T47D (cell line): Measurements from ENCODE around the gene GLUD1.
"Not testable (repeated sequence)": the region's sequence is repeated elsewhere in the genome, so short reads cannot be mapped to it uniquely, and the experiment has no call there.

Experiments
- DNase-seq, 2 experiments: peaks; one replicate each; pipeline versions ENCODE4 v3.0.0 to v3.0.0-alpha.2; 2011 to 2012; ENCODE audit warnings: low read depth in 1 of 2, low spot score in 1 of 2
- JUND ChIP-seq: IDR thresholded peaks from 2 replicates; pipeline ENCODE4 v1.6.1; 2012; ENCODE audit warnings: low read depth
- in situ Hi-C: cut with HindIII; loops from 2 replicates; pipeline ENCODE4 v1.10.0; 2016; ENCODE audit warnings: low sequenced_read_pairs, low pct_unique_long_range_greater_than_20kb

GLUD1 gene

DNA sequence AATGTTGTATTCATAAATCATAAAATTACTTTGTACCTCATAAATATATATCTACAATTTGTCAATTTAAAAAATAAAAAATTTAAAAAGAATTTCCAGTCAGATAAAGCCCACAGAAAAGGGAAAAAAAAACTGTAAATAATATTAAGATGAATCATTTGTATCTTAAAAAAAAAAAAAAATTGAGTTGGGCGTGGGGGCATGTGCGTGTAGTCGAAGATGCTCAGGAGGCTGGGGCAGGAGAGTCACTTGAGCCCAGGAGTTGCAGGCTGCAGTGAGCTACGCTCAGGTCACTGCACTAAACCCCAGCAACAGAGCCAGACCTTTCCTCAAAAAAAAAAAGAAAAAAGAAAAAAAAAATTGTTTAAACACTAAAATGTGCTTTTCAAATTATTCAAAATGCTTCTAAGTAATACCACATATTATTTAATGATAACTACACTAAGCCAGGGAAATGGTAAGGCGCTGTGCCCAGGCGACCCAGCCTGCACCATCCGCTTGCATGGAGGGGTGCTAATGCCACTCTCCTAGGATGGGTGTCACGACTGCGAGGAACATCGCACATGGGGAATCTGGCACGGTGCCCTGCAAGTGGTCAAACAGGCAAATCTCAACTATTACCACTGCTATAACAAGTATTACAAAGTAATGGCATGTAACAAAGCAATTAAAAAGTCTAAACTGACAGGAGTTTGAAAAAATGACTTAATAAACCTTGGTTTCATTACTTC is 15.4 kb downstream of the GLUD1 start:
- DNase-seq = no peak
- TF ChIP-seq JUND = no peak
- in situ Hi-C loops = no loop called here

DNA sequence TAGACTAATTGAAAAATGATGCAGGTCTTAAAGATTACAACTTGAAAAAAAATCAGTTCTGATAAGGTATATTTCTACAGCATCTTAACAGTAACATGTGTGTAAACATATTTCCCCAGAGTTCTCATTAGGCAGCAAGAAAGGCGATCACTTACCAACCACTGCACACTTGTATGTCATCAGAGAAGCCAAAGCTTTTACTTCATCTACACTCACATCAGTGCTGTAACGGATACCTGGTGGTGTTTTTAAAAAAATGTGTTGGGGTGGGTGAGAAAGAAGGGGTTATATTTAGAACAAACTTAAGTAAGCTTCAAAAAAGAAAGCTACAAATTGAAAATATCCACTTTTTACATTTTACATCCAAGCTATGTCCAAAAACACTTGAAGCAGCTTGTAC is 18.2 kb downstream of the GLUD1 start:
- DNase-seq, in situ Hi-C loops: not testable (repeated sequence)

DNA sequence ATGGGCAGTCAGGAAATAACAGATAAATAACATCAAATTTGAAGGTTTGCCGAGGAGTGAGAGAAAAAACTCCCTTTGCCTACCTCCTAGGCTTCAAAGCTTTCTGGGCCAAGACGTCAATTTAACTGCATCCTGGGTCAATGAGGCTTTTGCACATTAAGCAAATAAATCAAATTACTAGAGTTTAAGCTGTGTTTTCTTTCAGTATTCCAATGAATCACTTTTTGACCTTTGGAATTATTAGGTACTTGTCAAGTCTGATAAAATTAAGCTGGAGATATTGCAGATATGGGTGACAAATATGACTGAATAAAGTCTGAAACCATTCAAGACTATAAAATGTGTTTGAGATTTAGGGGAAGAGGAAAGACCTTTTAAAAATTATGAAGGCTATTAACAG is 22.2 kb downstream of the GLUD1 start:
- TF ChIP-seq JUND = no peak
- in situ Hi-C loops = no loop called here
- DNase-seq = no peak

DNA sequence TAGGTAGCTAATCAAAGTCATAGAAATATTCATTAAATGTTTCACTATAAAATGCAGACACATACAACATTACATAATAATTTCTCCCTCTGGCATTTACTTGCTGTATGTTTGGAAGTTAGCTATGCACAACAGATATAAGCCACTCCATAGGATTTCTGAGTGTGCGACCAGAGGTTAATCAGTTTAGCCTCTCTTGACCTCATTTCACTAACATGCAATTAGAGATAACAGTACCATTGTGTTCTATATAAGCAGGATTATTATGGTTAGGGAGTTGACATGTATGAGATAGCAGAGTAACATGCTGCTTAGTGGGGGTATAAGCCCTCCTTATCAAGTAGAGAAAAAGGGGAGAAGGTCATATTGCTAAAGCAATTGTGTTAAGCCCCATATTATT is 26.4 kb downstream of the GLUD1 start:
- in situ Hi-C loops = no loop called here
- TF ChIP-seq JUND = no peak
- DNase-seq = no peak

DNA sequence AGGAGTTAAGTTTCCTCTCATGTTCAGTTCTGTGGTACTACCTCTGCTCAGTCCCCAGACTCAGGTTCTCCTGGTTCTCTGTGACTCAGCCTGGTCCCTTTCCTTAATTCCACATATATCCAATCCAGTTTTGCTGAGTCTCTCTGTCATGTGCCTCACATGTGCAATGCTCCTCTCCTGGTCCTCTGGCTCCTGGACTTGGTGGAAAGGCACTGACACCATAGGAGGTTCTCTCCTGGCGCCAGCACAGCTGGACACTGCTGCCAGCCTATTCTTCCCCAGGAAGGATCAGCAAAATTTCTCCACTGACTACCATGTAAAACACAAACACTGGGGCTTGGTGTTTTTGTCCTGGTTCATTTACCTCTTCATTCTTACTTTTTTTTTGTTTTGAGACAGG is 27.8 kb downstream of the GLUD1 start:
- in situ Hi-C loops = no loop called here
- no peak for TF ChIP-seq JUND
- no peak for DNase-seq

DNA sequence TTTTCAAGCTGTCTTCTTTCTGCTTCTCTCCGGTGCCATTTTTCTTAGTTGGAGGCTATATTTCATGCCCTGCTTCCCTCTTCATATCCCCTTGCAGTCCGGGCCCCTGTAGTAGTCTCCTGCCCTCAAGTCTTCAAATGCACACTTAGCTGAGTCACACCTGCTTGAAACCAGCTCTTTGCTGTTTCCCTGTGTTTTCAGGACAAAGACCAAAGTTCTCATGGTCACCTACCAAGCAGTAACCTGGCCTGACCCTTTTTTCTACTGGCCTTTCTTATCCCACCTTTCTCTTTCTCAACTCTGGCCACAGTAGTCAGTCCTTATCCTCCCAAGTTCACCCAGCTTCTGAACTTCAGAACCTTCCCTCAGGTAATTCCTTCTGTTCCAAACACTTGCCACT is 28.5 kb downstream of the GLUD1 start:
- DNase-seq = no peak

DNA sequence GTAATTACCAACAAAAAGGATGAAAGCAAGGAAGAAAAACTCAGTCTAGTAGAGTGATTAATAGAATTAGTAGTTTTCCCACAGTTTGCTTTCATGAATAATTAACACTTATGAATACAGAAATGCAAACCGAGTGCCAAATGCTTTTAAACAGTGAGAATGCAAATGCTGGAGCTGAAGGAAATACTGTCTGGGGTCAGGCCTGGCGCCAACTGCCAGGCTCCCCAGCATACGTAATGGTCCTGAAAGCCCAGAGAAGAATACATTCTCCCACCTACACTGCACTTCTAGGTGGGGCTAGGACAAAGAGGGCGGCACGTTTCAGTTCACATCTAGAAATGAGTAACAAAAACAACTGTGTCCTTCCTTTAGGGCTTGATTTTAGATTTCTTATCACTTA is 30.0 kb downstream of the GLUD1 start:
- DNase-seq = no peak
- TF ChIP-seq JUND = no peak
- in situ Hi-C loops = no loop called here

More for the DNA sequence above, 28.5 kb downstream of the GLUD1 start:
- in situ Hi-C loops = no loop called here
- TF ChIP-seq JUND = no peak

DNA sequence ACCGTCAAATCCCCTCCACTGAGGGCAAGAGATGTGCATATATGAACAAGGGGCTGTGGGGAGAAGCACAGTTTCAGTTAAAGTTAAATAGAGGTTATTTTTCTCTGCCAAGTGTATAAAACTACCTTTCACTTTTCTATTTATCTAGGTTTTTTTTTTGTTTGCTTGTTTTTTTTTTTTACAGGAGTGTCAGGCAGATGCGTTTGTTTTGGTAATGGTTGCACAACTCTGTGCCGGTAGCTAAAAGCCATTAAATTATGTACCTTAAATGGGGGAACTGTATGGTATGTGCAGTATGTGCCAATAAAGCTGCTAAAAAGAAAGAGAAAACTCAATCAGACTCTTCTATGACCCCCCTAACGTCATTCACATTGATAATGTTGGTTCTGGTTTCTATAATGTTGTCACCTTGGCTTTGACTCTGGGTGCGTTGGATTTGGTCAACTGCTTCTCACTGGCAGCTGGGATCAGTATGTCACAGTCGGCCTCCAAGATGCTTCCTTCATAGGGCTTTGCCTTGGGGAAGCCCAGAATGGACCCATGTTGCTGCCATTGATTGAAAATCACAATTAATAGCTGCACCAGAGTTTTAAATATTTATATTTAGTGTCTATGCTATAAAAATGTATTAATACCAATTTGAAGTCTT is 34.2 kb downstream of the GLUD1 start:
- in situ Hi-C loops = no loop called here
- no peak for TF ChIP-seq JUND
- peak in 1 of 2 experiments; percentile 11 for DNase-seq

DNA sequence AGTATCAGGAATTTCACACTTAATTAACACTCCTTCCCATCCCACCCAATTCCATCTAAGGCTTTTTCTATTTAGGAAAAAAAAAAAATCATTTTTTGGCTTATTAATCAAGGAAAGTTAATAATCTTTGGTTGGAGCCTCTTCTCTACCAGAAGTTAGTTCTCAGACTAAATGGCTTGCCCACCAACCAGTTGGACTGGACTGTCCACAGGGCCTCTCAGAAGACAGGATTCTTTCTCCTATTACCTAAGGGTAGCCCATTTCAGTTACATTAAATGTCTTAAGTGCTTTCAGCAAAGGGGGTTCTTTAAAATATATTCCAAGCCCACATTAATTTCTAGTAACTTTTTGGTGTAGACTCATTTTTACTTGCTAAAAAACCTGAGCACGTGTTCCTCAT is 35.2 kb downstream of the GLUD1 start:
- in situ Hi-C loops = no loop called here
- peak in 1 of 2 experiments; percentile 54 for DNase-seq
- no peak for TF ChIP-seq JUND

DNA sequence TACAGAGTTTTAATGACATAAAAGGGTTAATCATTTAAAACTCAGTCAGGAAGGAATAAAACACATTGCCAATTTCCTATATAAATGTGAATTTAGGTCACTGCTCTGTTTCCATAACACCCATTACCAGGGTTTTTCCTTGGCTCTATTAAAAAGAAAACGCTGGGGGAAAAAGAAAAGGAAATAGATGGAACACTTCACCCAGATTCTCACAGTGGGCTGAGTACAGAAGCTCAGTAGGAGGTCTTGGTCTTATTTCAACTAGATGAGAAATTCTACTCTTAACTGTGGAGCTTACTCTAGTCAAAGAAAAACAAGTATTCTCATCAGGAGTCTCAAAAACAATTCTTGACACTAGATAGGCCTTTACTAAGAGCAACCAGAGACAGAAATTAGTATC is 36.5 kb downstream of the GLUD1 start:
- in situ Hi-C loops = no loop called here
- no peak for DNase-seq
- no peak for TF ChIP-seq JUND

DNA sequence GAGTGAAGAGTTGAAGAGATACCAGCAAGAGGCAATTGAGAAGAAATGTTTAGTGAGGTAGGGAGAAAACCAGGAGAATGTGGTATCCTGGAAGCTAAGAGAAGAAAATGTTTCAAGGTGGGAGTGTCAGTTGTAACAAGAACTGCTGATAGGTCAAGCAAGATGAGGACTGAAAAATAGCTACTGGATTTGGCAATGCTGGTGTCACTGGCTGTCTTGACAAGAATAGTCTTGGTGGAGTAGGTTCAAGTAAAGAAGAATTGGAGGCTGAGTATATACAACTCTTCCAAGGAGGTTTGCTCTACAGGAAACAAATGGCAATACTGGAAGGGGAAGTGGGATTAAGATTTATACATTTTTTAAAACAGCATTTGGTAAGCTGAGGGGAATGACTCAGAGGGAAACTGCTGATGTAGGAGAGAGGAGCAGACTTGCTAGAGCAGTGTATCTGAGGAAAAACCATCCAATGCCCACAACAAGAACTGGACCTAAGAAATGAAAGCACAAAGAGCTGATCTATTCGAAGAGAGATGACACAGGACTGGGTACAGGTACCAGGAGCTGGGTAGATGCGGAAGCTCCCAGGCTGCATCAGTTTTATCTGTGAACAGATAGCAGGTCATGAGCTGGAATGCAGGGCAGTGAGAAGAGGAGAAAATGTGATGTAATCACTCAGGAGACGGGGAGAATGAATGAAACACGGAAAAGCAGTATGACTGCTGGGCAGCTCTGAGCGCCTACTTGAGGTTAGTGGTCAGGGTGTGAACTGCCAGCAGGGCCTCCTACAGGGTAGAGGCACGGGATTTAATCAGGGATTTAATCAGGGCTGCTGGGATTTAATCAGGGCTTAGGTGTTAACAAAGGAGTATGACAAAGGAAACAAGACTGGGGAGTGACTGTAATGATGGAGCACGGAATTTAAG is 40.0 kb downstream of the GLUD1 start:
- in situ Hi-C loops = no loop called here
- TF ChIP-seq JUND = no peak
- DNase-seq = no peak

DNA sequence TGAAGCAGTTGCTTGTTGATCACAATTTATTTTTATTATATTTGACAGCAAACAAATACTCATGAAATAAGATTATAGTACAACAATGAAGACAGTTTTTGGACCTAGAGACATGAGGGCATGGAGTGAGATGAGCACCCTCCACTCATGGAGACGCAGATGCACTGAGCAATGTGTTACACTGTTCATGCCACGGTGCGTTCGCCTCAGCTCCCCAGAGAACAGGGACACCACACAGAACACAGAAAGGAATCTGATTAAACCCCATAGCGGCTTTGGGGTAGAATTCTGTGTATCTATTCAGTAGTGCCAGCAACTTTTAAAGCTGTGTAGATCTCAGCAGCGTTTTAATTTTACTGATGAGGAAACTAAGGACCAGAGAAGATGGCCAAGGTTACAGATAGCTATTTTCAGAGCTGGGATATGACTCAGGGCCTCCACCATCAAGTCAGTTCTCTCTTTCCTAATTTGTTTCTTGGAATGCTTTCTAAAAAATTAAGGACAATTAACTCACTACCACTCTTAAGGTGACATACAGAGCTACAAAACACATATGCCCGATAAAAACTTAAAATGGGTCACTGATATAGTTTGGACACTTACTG is 41.0 kb downstream of the GLUD1 start:
- DNase-seq = no peak
- in situ Hi-C loops = no loop called here
- no peak for TF ChIP-seq JUND
